Measurements from ENCODE around the gene AHCYL2.

DNA sequence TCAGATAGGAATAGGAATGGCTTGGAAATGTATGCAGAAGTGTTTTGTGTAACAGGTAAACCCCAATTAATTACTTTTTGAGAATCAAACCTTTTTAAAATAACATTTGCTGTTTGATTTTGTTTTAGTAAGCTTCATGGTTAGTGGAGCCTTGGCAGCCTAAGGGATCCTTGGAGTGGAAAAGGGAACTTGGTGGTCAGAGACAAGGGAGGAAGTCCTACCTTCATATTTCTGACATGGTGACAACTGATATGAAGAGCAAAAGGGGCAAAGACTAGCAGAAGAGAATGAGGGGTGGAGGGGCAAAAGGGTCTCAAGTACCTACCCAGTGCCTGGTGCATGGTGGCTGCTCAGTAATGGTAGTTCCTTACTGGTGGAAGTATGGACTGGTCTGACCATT lies 32.3 kb downstream of the AHCYL2 start:
- TF ChIP-seq CTCF (IDR thresholded peaks at IDR 0.05 in 4 of 5, conservative IDR thresholded peaks at IDR 0.05 in 1 of 5): no peak
- TF ChIP-seq POLR2A (IDR thresholded peaks at IDR 0.05): no peak

Data from gastrocnemius medialis (tissue), 4 donors.